ENCODE measurements around the gene ATP6V0B. TPM values are rescaled to one million over a fixed set of nuclear protein-coding genes. Genes with fewer than 3 reads are reported as not detected.

ATP6V0B gene
- total and polyA plus RNA-seq, 7 donors = 87.9 to 260 (median 133) TPM

GRCh38 chr1:43949678-43950077, 25.1 kb upstream of the ATP6V0B start:
- Histone ChIP-seq H3K27ac (peak overlapping the region; percentile 99), H3K36me3 (ENCODE audit: insufficient read depth in 1 of 2, low read depth in 1 of 2) (peaks cover 0 to 25% of the 10 kb centered on the region in 2 donors), H3K4me1 (peaks cover 78% of the 10 kb centered on the region), H3K27me3 (ENCODE audit: insufficient read depth in 3 of 3, low read length in 2 of 3) (no peaks in the 10 kb centered on the region), H3K9me3 (no peaks in the 10 kb centered on the region), H3K4me3 (peak overlapping the region; percentile 79)
- ATAC-seq (no peak), DNase-seq (no peak)
- WGBS, 3 donors = 37 to 57% (median 46%) methylated on average over 13 of the region's 13 CpGs
- intact Hi-C loops (cut with DNase I) = loop anchor here (2.0 to 10.0 kb wide), 2 partner anchors 21 to 415 kb away; partner anchors contain the start of genes DPH2 (in 1 of the 2) and PTPRF (in 1 of the 2)
- TF ChIP-seq CTCF (IDR thresholded peaks at IDR 0.05) = no peak

- WGBS, 3 donors = 74 to 85% (median 79%) methylated on average over 4 of the region's 4 CpGs
- no peaks in the 10 kb centered on the region for H3K27me3 ChIP-seq (ENCODE audit: insufficient read depth in 3 of 3, low read length in 2 of 3)
Observed at GRCh38 chr1:43951021-43951985, 23.5 kb upstream of the ATP6V0B start.

GRCh38 chr1:43952731-43953346, 21.9 kb upstream of the ATP6V0B start:
- ATAC-seq (no peak), DNase-seq (no peak)
- intact Hi-C loops (cut with DNase I) = no loop called here
- H3K27ac ChIP-seq = peak overlapping the region; percentile 99
- H3K4me3 ChIP-seq = peak overlapping the region; percentile 27
- H3K36me3 ChIP-seq (ENCODE audit: insufficient read depth in 1 of 2, low read depth in 1 of 2) = peaks cover 0 to 52% of the 10 kb centered on the region in 2 donors
- TF ChIP-seq CTCF (IDR thresholded peaks at IDR 0.05) = no peak
- peaks cover 72% of the 10 kb centered on the region for H3K4me1 ChIP-seq
- 38 to 60% (median 45%) methylated on average over 8 of the region's 8 CpGs for WGBS, 3 donors
- H3K9me3 ChIP-seq = no peaks in the 10 kb centered on the region
- no peaks in the 10 kb centered on the region for H3K27me3 ChIP-seq (ENCODE audit: insufficient read depth in 3 of 3, low read length in 2 of 3)

More at GRCh38 chr1:43951021-43951985, 23.5 kb upstream of the ATP6V0B start:
- peaks cover 75% of the 10 kb centered on the region for H3K4me1 ChIP-seq
- H3K36me3 ChIP-seq (ENCODE audit: insufficient read depth in 1 of 2, low read depth in 1 of 2) = peaks cover 0 to 37% of the 10 kb centered on the region in 2 donors
- peak overlapping the region; percentile 79 for H3K4me3 ChIP-seq
- no peaks in the 10 kb centered on the region for H3K9me3 ChIP-seq
- TF ChIP-seq CTCF (IDR thresholded peaks at IDR 0.05) = no peak
- DNase-seq = no peak
- peak overlapping the region; percentile 99 for H3K27ac ChIP-seq
- intact Hi-C loops (cut with DNase I) = loop anchor here in 1 of 2 donors (2.0 kb wide), 1 partner anchor 19 kb away; the partner anchor contains the start of gene DPH2
- no peak for ATAC-seq

- peaks cover 67% of the 10 kb centered on the region for H3K4me1 ChIP-seq
- H3K4me3 ChIP-seq = peak overlapping the region; percentile 27
- no peak for TF ChIP-seq CTCF (IDR thresholded peaks at IDR 0.05)
- H3K36me3 ChIP-seq (ENCODE audit: insufficient read depth in 1 of 2, low read depth in 1 of 2) = peaks cover 0 to 57% of the 10 kb centered on the region in 2 donors
- ATAC-seq (no peak), DNase-seq (no peak)
- no peaks in the 10 kb centered on the region for H3K9me3 ChIP-seq
- intact Hi-C loops (cut with DNase I) = no loop called here
- WGBS, 3 donors = 61 to 73% (median 64%) methylated on average over 3 of the region's 3 CpGs
- H3K27me3 ChIP-seq (ENCODE audit: insufficient read depth in 3 of 3, low read length in 2 of 3) = no peaks in the 10 kb centered on the region
- H3K27ac ChIP-seq = no peak overlapping the region
Observed at GRCh38 chr1:43953361-43953760, 21.4 kb upstream of the ATP6V0B start.

All from psoas muscle (tissue), 8 donors.